ENCODE results near the gene LKAAEAR1.
A peak's percentile ranks its signal among the peaks of the same experiment; 100 is the strongest.

The LKAAEAR1 gene

DNA sequence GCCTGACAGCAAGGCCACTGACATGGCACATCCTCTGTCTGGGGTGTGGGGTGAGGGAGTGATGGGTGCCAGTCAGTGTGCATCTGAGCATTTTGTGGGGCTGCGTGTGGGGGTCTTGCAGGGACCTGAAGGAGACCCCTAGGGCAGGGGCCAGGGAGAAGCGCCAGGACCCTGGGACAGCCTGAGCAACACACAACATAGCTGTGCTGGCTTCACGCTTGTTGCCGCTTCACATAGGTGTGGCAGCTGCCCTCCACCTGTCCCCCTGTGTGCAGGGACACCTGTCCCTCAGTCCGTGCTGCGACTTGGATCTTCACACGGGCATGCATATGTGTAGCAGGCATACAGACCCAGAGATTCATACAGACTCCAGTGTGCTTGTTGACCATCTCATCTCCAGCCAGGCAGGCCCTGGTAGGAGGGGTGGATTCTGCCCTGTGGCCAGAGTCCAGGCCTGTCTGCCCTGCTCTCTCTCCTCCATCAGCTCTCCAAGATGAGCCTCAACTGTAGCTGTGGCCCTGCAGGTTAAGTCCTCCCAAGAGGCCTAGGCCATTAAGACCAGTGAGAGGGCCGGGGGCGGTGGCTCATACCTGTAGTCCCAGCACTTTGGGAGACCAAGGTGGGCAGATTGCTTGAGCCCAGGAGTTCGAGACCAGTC is 26.3 kb upstream of the LKAAEAR1 start:
- DNase-seq, result no peak

DNA sequence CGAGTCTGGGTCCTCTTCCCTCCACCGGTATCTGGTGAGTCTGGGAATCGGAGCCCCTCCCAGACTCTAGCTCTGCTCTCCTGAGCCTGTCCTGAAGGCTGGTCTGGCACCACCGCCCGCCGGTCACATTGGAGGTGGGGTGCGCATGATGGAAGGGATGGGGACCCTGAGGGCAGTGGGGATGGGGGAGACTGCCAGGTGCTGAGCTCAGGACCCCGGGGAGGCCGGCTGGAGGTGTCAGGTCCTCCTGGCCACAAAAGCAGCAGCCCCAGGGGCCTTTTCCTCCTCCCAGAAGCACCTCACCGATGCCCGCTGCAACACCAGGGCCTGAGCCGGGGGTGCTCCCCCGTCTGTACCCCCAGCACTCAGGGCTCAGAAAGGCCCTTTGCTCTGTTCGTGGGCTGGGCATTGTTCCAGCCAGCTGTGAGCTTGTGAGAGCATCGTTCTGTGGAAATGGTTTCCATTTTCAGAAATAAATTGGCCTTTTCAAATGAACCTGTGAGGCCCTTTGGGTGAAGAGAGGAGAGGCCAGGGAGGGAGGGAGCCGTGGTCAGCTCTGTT is 25.7 kb upstream of the LKAAEAR1 start:
- DNase-seq, result no peak

DNA sequence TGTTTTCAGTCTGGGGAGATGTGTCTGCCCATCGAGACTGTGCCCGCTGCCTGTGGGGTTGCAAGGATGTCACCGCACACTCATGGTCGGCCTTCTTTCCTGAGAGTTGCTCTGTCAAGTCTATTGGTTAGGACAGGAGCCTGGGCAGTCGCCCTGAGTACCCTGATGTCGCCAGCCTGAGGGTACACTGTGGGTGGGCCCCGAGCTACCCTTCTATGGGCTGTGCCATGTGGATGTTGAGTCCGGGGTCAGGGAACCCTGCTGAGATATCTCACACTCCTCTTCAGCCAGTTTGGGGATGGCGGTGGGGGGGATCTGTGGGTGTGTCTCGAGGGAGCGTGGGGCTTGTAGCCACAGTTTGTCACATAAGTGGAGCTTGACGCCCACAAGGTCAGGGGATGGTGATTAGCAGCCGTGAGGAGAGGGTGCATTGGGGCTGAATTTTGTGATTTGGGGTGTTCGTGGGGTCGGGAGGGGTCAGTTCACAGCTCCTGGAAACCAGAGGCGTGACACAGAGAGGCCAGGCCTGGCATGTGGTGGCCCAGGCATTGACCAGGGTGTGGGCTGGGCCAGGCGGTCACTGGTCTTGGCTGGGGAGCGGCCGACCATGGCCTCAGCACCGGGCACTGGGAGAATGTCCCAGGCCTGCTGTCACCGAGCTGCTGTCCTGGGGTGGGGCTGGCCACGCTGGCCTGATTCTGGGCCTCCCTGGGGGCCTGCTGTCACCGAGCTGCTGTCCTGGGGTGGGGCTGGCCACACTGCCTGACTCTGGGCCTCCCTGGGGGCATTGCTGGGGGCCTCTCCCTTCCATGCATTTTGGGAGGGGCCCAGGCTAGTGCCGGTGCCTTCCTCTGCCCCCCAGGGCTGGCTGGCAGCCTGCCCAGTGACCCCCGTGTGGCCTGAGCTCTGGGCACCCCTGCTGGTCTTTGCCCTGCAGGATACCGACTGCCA is 24.8 kb upstream of the LKAAEAR1 start:
- no peak for DNase-seq

DNA sequence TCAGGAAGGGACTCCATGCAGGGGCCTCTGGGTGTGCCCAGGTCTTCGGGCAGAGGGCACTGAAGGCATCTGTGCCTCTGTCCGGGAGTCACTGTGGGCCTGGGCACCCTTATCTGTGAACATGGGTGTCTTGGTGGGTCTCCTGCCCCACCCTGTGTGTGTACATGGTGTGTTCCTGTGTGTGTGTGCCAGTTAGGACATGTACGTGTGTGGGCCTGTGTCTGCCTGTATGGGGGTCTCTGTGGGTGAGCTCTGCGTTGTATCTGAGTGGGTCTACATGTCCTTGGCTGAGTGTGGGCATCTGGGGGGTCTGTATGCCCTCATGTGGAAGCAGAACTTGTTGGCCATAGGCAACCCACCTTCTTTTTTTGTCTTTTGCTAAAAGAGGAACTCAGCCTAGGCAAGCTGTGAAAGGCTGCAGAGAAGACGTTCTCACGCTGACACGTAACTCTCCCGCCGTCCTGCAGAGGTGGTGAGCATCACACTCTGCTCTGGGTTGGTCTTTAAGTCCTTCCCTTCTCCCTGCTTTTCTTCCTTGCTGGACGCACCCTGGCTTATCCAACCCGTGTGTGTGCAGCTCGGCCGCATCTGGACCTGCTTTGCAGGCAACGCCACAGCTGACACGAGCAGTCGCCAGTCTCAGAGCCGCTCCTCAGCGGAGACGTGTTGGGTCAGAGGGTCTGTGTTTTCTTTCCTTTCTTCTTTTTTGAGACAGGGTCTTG is 23.7 kb upstream of the LKAAEAR1 start:
- DNase-seq, result peak; percentile 84 to 85

DNA sequence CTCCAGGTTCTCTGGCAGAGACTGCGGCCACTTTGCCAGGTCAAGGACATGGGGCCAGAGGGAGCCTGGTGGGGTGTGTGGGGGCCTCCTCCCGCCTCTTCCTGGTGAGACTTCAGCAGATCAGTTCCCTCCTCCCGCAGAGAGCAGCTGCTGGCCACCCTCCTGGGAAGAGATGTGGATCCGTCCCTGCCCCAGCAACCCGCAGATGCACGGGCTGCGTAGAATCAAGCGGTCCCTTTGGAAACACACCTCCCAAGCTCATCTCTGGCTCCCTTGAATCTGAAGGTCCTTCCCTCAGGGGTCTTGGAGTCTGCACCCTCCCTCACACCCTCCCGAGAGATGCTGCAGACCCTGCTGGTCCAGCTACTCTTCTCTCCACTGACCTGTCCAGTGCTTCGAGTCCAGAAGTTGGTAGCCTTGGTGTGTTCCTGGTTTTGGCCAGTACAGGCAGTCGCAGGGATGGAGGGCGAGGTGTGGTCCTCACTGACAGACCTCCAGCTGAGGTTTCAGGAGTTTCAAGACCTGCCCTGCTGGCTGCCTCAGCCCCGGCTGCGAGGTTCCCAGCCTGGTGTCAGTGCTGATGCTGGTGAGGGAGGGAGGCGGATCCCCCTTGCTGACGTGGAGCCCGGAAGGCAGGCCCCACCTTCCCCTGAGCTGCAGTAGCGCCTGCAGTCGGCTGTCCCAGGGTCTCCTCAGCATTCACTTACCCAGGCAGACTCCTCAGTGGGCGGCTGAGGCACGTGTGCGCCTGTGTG is 23.0 kb upstream of the LKAAEAR1 start, which contains the start of gene NPBWR2:
Gene NPBWR2 (minus strand): TSS at position 585 of the 755 bp plus-strand sequence. CDS start 734 bp downstream, outside the sequence.
- no peak for DNase-seq

DNA sequence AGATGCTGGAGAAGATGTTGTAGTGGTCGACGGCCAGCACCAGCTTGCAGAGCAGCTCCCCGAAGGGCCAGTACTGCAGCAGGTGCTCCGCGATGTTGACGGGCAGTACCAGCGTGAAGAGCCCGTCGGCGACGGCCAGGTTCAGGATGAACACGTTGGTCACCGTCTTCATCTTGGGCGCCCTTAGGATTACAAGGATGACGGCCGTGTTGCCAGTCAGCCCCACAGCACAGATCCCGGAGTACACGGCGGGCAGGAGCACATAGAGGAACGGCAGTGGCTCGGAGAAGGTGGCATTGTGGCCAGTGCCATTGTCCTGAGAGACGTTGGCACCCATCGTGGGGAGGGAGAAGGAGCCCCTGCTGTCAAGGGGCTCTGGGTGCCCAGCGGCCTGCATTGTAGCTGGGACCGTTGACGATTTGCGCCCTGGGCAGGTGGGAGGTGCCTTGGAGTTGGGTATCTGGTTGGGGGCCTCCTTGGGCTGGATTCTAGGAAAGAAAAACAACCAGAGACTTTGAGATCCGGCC is 22.3 kb upstream of the LKAAEAR1 start:
- no peak for DNase-seq

DNA sequence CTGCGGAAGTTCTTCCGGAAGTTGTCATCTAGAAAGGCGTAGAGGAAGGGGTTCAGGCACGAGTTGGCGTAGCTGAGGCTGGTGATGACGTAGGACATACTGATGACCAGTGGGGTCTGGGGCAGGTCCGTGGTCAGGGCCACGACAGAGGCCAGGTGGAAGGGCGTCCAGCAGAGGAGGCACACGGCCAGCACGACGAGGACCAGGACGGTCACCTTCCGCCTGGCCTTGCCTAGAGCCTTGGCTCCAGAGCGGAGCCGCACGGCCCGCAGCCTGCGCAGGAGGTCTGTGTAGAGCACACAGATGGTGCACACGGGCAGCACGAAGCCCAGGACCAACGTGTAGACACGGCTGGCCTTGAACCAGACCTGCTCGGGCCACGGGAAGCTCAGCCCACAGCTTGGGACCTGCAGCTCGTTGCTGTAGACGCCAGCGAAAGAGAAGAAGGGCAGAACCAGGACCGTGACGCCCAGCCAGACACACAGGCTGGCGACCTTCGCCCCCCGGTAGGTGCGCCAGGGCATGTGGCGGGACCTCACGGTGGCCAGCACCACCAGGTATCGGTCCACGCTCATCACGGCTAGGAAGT is 21.7 kb upstream of the LKAAEAR1 start:
- DNase-seq, result no peak

DNA sequence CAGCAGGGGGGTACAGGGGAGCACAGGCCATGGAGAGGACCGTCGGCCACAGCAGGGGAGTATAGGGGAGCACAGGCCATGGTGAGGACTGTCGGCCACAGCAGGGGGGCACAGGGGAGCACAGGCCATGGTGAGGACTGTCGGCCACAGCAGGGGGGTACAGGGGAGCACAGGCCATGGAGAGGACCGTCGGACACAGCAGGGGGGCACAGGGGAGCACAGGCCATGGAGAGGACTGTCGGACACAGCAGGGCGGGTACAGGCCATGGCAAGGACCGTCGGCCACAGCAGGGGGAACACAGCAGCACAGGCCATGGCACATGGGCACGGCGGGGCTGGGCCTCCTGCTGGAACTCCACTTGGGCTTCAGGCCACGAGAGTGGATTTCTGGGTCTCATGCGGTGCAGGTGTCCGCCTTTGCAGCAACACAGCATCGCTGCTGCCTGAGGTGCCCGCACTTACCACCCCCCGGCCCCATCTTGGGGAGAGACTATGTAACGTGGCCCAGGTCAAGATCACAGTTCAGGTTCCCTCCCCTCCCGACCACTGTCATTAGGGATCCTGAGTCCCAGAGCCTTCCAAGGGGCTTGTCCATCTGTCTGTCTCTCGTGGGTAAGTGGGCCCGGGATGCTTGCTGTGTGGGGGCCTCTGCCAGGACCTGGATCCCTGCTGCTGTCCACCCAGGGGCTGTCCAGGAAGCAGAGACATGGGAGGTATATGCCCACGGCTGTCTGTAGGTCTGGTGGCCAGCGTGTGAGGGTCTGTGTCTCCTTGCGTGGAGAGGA is 20.7 kb upstream of the LKAAEAR1 start:
- DNase-seq, result no peak

DNA sequence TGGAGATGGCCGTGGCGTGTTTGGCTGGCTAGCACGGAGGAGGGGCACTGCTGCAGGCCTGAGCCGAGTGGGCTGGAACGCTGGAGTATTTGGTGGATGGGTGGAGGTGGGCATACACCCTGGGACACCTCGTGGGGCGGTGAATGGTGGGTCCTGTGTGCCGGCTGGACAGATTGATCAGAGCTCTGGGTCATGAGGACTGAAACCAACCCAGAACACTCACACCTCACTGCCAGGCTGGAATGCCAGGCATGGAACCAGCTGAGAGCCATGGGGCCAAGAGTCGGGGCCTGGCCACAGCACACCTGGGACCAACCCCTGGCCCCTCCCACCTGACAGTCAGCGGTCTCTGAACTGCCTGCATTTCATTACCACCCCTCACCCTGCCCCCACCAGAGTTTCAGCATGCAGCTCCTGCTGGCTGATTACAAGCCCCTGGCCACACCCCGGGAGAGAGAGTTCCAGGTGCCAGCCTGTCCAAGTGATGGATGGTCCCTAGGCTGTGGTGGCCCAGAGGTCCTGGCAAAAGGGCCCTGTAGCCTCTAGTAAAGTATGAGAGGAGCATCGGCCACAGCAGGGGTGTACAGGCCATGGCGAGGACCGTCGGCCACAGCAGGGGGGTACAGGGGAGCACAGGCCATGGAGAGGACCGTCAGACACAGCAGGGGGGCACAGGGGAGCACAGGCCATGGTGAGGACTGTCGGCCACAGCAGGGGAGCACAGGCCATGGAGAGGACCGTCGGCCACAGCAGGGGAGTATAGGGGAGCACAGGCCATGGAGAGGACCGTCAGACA is 19.9 kb upstream of the LKAAEAR1 start:
- DNase-seq, result no peak

DNA sequence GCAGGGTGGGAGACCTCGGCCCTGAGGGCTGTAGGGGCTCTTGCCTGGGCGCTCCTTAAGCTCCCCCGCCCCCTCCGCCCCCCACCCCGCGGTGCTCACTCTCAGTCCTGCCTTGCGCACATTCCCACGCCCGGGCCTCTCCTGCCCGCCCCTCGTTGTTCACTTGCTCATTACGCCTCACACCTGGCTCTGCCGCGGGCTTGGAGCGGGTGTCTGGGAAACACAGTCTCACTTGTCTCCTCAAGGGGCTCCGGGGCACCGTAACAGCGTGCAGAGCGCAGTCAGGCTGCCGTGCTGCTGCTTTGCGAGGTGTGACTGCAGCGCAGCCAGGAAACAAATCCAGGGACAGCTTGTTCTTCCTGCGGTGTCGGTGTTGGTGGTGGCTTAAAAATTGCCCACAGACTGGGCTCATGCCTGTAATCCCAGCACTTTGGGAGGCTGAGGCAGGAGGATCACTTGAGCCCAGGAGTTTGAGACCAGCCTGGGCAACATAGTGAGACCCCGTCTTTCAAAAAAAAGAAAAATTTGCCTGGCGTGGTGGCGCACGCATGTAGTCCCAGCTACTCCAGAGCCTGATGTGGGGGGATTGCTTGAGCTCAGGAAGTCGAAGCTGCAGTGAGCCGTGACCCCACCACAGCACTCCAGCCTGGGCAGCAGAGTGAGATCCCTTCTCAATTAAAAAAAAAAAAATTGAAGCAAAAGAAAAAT is 18.6 kb upstream of the LKAAEAR1 start:
- DNase-seq, result no peak

DNA sequence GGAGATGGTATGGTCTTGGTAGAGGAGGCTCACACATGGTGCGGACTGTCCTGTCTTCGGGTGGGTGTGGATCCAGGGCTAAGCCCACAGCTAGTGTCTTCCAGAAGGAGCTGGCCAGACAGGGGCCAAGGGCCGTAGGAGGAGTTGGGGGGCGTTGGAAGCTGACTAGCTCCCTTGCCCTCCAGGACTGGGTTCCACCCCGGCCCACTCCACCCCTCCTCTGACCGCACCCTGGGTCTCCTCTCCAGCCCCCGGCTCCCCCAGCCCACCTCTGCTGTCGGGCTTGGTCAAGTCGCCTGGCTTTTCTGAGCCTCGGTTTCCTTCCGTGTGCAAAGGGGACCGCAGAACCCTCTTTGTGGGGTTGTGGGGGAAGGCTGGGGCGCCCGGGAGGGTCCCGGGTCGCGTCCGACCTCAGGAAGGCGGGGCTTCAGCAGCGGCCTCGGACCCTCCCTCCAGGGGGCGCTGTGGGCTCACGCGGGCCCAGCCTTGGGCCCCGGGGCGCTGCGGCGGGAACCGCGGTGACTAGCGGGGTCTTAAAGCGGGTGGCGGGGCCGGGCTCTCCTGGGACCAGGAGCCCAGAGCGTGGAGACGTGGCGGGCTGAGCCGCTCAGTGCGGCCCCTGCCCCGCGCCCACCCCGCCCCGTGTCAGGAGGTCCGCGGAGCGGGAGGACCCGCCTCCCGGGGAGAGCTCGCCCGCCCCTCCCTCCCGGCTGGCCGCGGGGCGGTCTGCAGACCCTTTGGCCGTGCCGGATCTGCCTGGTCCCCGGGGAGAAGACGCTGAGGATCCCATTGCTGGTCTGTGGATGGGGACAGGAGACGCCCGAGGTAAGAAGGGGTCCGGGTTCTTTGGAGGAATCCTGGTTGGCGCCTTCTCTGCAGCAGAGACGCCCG is 17.8 kb upstream of the LKAAEAR1 start:
- DNase-seq, result peak in 1 of 2 experiments; percentile 10

DNA sequence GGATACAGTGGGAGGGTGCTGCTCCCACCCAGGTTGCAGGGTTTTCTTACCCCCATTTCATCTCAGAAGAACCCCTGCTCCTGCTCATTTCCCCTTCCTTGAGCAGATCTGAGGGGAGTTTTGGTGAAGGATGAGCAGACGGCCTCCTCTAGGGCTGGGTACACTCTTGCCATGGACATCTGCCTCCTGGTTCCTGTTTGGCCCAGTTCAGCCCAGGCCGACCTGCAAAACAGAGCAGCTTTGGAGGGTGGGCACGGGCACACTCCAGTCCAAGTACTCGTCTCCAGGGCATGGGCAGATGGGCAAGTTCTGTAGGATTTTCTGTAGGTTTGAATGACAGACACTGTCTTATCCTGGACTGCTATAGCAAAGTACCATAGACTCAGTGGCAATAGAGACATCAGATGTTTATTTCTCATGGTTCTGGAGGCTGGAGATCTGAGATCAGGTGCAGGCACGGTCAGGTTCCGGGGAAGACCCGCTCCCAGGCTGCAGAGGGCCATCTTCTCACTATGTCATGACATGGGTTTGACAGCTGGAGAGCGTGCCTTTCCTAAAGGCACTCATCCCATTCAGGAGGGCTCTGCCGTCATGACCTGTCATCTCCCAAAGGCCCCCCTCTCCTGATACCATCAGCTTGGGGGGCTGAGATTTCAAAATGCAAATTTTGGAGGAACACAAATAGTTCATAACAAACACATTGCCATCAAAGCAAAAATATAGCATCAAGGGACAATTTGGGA is 16.9 kb upstream of the LKAAEAR1 start:
- no peak for DNase-seq

DNA sequence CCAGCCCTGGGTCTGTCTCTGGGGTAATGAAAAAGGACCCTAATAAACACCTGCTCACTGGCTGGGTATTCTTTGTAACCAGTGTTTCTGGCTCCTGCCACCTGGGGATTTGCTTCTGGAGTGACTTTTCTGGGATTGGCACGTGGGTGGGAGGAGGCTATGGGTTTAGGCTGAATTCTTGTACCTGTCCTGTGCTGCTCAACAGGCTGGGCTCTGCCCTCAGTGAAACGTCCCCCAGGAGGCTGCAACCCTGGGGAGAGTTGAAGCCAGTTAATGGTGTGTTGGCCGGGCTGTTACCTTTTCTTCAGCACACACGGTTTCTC is 16.3 kb upstream of the LKAAEAR1 start:
- DNase-seq, result no peak

DNA sequence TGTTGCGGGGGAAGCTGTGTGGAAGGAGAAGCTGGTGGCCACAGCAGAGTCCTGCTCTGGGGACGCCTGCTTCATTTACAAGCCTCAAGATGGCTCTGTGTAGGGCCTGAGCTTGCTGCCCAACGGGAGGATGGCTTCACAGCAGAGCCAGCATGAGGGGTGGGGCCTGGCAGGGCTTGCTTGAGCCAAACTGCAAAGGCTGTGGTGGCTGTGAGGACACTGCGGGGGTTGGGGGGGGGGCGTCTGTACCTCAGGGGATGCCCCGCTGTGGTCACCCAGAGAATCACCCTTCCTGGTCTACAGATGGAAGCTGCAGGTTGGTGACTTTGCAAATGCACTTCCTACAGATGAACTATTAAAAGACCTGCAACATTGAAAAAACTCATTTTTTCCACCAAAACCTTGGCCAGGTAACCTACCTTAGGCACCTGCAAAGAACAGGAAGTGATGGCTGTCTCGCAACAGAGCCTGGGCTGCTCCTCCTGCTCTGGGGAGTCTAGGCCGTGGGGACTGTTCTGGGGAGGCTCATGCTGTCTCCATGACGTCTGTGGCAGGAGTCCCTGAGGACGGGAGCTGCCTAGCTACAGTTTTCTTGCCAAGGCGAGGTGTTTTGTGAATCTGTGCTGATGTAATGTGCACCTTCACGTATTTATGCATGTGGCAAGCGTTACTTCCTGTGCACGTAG is 15.8 kb upstream of the LKAAEAR1 start:
- no peak for DNase-seq

DNA sequence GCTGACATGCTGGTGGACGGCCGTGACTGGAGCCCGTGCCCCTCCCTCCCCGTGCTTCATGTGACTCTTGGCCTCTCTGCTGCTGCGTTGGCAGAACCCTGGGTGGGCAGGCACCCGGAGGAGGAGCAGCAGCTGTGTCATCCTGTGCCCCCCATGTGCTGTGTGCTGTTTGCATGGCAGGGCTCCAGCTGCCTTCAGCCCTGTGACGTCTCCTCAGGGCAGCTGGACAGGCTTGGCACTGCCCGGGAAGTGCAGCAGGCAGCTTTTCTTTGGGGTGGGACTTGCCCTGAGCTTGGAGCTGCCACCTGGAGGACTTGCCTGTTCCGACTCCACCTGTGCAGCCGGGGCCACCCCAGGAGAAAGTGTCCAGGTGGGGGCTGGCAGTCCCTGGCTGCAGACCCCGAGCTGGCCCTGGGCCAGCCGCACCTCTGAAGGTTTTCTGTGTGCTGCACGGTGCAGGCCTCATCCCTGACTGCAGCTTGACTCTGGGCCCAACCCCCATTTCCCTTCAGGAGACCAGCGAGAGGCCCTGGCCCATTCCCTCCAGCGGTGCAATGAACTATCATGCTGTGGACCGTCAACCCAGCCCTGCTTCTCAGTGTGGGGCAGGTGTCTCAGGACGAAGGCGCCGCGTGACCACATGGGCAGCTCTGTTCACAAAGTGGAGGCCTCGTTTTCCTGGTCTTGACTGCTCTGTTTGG is 15.0 kb upstream of the LKAAEAR1 start:
- DNase-seq, result no peak

DNA sequence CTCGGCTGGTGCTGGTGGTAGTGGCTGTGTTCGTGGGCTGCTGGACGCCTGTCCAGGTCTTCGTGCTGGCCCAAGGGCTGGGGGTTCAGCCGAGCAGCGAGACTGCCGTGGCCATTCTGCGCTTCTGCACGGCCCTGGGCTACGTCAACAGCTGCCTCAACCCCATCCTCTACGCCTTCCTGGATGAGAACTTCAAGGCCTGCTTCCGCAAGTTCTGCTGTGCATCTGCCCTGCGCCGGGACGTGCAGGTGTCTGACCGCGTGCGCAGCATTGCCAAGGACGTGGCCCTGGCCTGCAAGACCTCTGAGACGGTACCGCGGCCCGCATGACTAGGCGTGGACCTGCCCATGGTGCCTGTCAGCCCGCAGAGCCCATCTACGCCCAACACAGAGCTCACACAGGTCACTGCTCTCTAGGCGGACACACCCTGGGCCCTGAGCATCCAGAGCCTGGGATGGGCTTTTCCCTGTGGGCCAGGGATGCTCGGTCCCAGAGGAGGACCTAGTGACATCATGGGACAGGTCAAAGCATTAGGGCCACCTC is 14.3 kb upstream of the LKAAEAR1 start:
- no peak for DNase-seq

All from Kasumi-1 (cell line).